ENCODE measurements around the gene ACOX1.

DNA sequence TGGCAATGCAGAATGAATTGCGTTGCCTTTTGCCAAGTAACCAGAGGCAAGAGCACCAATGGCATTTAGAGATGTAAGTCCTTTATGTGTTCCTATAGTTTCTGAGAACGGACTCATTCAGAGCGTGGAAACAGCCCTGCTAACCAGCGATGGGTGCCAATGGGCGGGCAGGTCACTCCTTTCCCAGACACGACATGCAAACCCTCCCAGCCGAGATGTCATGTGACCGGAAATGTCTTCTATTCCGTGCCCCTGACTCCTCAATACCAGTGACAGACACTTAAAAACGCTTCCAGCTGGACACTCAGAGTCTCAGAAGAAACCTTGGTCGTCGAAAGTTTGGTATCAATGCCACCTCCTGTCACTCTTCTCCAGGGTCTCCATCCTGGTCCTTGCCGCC lies 41.3 kb downstream of the ACOX1 start:
- TF ChIP-seq, protein P1, sequence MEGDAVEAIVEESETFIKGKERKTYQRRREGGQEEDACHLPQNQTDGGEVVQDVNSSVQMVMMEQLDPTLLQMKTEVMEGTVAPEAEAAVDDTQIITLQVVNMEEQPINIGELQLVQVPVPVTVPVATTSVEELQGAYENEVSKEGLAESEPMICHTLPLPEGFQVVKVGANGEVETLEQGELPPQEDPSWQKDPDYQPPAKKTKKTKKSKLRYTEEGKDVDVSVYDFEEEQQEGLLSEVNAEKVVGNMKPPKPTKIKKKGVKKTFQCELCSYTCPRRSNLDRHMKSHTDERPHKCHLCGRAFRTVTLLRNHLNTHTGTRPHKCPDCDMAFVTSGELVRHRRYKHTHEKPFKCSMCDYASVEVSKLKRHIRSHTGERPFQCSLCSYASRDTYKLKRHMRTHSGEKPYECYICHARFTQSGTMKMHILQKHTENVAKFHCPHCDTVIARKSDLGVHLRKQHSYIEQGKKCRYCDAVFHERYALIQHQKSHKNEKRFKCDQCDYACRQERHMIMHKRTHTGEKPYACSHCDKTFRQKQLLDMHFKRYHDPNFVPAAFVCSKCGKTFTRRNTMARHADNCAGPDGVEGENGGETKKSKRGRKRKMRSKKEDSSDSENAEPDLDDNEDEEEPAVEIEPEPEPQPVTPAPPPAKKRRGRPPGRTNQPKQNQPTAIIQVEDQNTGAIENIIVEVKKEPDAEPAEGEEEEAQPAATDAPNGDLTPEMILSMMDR (IDR thresholded peaks at IDR 0.05; ENCODE audit: low read length): no peak
- TF ChIP-seq EZH2 (optimal IDR thresholded peaks at IDR 0.05; ENCODE audit: low read depth, low read length) (no peak), EZH2phosphoT487 (IDR thresholded peaks at IDR 0.05; ENCODE audit: low read length) (no peak)

Data from MM.1S (cell line).